KG1 (cell line): ENCODE measurements around the gene APOL5.
"Not testable (repeated sequence)": the region's sequence is repeated elsewhere in the genome, so short reads cannot be mapped to it uniquely, and the experiment has no call there.

Experiments
- DNase-seq: peaks from one replicate; lab custom pipeline; 2025; lab: John Stamatoyannopoulos, UW

APOL5 gene

DNA sequence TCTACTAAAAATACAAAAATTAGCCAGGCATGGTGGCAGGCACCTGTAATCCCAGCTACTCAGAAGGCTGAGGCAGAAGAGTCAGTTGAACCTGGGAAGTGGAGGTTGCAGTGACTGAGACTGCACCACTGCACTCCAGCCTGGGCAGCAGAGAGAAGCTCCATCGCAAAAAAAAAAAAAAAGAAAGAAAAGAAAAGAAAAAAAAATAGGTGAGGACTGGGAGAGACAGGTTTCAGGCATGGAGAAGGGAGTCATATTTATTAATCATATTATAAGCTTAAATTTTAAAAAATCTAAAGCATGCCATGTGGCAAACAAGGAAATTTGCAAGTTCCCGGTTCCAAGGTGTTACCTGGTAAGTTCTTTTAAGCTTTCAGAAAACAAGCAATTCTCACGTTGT lies at the start of gene APOL5:
APOL5 (plus strand) TSS at position 301 of the 400 bp plus-strand sequence; CDS start at position 301, 0 bp downstream.
- no peak for DNase-seq

- DNase-seq, result no peak
Observed at GRCh38 chr22:35674335-35674734, 43.3 kb upstream of the APOL5 start.

DNA sequence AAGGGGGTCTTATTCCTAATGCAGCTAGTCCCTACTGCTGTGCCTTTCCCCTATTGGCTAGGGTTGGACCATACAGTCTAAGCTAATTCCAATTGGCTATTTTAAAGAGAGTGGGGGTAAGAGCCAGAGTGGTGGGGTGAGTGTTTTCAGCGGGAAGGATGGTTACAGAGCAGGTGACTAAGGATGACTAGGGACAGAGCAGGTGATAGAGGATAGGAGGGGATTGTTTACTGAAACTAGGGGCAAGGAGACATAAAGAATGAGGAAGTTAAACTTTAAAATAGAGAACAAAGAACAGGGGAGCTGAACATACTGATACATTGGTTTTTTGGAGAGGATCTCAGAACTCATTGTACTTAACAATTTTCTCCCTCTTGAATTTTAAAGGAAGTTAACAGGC lies 41.6 kb upstream of the APOL5 start:
- not testable (repeated sequence) for DNase-seq

DNA sequence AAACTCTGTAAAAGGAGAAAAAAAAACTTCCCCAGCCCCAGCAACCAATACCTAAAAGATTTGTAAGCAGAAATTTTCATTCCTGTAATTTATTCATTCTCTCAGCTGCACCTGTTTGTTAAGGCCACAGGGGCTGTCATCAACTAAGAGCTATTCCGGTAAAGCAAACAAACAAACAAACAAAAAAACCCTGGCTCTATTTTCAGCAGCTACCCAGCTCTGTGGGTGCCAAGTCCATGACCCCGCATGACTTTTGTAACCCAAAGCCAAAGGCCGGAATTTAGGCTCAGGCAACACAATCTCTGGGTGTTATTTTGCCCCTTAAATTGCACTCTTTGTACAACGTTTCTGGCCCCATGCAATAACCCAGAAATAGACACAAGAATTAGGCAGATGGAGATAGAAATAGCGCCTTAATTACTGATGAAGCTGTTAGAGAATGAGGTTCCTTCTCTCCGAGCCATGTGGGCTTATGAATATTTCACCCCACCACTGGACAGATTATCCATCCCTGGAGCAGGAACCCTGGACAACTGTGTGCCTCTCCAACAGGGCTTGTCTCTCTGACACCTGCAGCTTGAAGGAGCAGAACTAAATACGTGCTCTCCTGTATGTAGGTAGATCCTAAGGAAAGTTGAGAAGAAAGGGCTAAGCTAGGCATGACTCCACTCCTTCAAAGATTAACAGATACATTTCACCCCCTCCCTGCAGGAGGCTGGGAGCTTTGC lies 40.0 kb upstream of the APOL5 start:
- no peak for DNase-seq

GRCh38 chr22:35678836-35679235 lies 38.8 kb upstream of the APOL5 start:
- DNase-seq, result no peak

GRCh38 chr22:35679492-35679891 lies 38.2 kb upstream of the APOL5 start:
- not testable (repeated sequence) for DNase-seq

DNA sequence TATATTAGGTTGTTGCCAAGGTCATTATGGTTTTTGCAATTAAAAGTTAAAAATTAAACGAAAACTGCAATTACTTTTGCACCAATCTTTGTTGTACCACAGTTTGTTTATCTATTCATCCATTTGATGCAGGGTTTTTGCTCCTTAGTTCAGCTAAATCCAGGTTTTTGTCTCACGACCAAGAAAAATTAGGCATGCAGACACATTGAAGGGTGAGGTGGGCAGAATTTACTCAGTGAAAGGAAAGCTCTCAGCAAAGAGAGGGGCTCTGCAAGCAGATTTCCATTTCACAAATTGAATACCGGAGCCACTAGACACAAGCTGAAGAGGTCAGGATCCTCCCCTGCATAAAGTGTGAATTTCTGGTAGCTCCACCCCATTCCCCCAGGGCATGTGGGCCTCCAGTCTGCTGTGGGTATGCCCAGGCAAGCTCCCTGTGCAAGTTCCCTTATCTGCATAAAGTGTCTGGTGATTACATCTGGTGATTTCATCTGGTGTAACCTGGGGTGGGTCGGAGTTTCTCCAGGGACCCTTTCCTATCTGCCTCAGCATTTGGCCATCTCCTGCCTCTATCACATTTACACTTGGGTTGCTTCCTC lies 36.1 kb upstream of the APOL5 start:
- DNase-seq, result no peak

- DNase-seq, result no peak
Observed at GRCh38 chr22:35683560-35683959, 34.1 kb upstream of the APOL5 start.

- DNase-seq, result no peak
Observed at GRCh38 chr22:35684270-35684700, 33.4 kb upstream of the APOL5 start.

DNA sequence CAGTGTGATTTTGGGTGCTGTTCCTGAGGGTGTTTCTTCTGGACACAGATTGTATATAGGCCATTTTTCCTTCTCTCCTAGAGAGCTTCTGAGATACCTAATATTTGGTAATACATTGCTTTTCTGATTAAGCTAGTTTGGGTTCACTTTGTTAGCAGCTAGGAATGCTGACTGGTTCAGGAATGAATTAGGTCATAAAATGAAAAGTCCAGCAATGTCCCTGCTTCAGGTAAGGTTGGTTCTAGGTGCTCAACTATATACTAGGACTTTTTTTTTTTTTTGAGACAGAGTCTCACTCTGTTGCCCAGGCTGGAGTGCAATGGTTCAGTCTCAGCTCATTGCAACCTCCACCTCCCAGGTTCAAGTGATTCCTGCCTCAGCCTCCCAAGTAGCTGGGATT lies 32.9 kb upstream of the APOL5 start:
- DNase-seq, result no peak

- no peak for DNase-seq
Observed at GRCh38 chr22:35685731-35686130, 31.9 kb upstream of the APOL5 start.

DNA sequence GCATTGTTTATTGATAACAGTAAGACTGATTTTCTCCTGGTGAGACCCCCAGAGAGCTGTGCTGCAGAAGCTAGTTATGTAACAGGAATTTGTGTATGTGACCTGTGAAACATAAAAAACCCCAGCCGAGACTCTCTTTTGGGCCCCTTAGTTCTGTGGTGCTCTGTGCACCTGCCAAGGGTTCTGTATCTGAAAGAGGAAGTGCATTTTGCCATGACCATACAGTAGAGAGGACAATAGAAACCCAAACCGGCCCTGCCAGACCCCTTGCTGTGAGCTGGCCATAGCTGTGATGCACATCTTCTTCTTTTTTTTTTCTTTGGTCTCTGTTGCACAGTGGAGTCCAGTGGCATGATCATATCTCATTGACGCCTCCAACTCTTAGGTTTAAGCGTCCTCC lies 31.4 kb upstream of the APOL5 start:
- no peak for DNase-seq

GRCh38 chr22:35687461-35687860 lies 30.2 kb upstream of the APOL5 start:
- no peak for DNase-seq

GRCh38 chr22:35688913-35689675 lies 28.6 kb upstream of the APOL5 start:
- no peak for DNase-seq

- DNase-seq, result no peak
Observed at GRCh38 chr22:35690001-35690400, 27.7 kb upstream of the APOL5 start.

- no peak for DNase-seq
Observed at GRCh38 chr22:35695202-35695601, 22.5 kb upstream of the APOL5 start.

DNA sequence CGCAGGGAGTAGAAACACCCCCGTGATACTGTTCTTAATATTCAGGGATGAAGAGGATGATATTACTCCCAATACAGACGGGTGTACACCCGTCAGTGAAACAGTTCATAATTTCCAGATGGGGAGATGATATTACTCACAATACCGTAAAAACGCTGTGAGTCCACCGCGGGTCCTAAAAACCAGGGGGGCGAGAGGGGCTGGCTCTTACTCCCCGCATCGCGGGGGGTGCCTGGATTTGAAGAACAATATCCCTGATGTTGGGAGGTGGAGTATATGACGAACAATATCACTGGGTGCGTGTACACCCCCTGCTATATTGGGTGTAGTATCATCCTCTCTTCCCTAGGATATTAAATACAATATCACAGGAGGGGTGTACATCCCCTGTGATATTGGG lies 20.5 kb upstream of the APOL5 start:
- no peak for DNase-seq

- not testable (repeated sequence) for DNase-seq
Observed at GRCh38 chr22:35699852-35700251, 17.8 kb upstream of the APOL5 start.

DNA sequence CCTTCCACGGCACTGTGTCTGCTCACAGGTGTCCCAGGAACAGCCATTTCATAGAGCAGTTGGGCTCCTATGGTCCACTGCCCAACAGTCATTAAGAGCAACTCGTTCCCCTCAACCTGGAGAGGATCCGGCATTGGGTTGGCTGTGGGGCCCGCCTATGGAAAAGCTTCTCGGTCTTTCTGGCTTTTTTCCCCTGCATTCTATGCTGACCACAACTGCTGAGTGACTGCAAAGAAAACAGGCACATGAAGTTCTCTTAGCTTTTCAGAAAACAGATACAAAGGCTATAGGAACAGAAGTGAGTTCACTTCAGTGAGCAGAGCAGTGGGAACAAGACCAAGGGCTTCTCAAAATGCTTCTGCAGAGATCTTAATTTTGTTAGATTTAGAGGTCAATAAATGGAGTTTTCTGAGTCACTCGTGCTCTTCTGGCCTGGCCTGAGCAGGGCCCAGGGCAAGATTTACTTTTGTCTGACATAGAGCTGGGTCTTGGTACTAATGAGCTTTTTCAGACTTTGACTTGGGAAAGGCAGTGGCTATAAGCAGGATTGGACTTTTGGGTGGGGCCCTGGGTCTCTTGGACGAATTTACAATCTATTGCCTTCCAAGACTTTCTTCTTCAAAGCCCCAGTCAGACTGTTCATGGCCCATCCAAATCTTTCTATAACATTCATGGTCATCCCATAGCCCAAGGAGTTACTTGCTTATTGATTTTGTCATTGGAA lies 13.6 kb upstream of the APOL5 start:
- no peak for DNase-seq

DNA sequence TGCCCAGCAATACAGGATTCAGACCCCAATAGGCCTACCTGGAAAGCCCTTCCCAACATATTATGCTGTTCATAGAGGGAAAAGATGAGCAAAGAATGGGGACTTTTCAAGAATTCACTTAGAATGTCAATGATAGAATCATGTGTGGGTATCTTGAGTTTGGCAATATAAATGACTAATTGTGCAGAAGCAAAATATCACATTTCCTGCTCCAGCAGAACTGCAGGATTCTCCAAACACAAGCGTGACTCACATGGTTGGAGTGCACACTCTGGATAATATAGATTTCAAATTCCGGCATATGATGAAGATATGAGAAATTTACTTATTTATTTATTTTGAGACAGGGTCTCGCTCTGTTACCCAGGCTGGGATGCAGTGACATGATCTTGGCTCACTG lies 12.5 kb upstream of the APOL5 start:
- no peak for DNase-seq

DNA sequence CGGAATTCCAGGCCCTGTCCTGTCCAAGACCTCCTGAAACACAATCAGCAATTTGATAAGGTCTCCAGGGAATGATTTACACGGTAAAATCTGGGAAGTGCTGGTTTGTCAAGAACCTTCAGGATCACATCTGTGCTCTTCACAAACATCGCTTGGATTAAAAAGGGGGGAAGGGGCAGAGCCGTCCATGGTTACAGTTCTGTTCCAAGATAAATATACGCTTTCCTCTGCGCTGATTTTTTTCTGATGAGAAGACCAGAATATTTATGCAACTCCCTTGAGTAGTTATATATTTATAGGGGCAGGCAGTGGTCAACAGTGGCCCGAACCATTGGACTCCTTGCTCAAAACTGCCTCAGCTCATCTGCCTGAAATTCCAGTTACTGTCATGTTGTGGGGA lies 9.2 kb upstream of the APOL5 start:
- no peak for DNase-seq

DNA sequence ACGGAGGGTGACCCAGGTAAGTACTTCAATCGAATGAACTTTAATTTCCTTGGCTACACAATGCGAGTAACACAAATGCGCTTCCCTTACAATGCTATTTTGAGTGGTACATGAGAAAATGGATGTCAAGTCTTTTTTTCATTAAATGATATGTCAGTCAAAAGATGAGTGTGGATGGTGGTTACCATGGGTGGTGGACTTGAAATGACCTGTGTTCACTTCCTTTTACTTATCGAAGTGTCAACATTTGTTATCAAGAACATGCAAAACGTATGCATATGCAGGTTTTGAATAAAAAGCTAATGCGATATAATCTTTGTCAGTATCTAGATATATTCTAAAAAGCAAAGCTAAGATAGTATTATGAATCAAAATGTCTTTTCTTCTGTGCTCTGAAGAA lies 8.8 kb upstream of the APOL5 start:
- DNase-seq, result no peak
